Astrocyte (in vitro differentiated cells and primary cell): ENCODE data around the gene MEGF10. TPM values are rescaled to one million over a fixed set of nuclear protein-coding genes. Genes with fewer than 3 reads are reported as not detected.

Source experiments
- DNase-seq: peaks from one replicate; pipeline ENCODE4 v3.0.0-alpha.2; 2010; ENCODE audit warnings: low read depth
- FAIRE-seq: peaks from 2 replicates; lab custom pipeline; 2011; peaks lifted over from hg19 to GRCh38; lab: Jason Lieb, UNC
- H2AFZ ChIP-seq: 2 replicates; pipeline ENCODE4 v1.6.0; 2012; ENCODE audit warnings: low read depth, low read length, inconsistent platforms
- H3K27ac ChIP-seq: 2 replicates; pipeline ENCODE4 v1.5.1; 2011; ENCODE audit warnings: low read depth, low read length, inconsistent platforms
- H3K27me3 ChIP-seq: 2 replicates; pipeline ENCODE4 v1.6.0; 2011; ENCODE audit warnings: low read length, inconsistent platforms; ENCODE audit not compliant: insufficient read depth
- H3K36me3 ChIP-seq: 2 replicates; pipeline ENCODE4 v1.5.1; 2011; ENCODE audit warnings: low read length, inconsistent platforms; ENCODE audit not compliant: insufficient read depth
- H3K4me1 ChIP-seq: 2 replicates; pipeline ENCODE4 v1.5.1; 2011; ENCODE audit warnings: low read length, inconsistent platforms; ENCODE audit not compliant: insufficient read depth
- H3K4me2 ChIP-seq: 2 replicates; pipeline ENCODE4 v1.6.0; 2012; ENCODE audit warnings: low read length, inconsistent platforms
- H3K4me3 ChIP-seq: 2 replicates; pipeline ENCODE4 v1.5.1; 2011; ENCODE audit warnings: low read depth, mild to moderate bottlenecking, low read length, inconsistent platforms; ENCODE audit not compliant: insufficient read depth
- H3K79me2 ChIP-seq: 2 replicates; pipeline ENCODE4 v1.6.0; 2012; ENCODE audit warnings: mild to moderate bottlenecking, low read length, inconsistent platforms; ENCODE audit not compliant: insufficient read depth
- H3K9ac ChIP-seq: 2 replicates; pipeline ENCODE4 v1.6.0; 2012; ENCODE audit warnings: mild to moderate bottlenecking, low read length, inconsistent platforms
- H3K9me3 ChIP-seq: 2 replicates; pipeline ENCODE4 v1.5.1; 2012; ENCODE audit warnings: low read depth, mild to moderate bottlenecking, low read length, inconsistent platforms; ENCODE audit not compliant: insufficient read depth
- H4K20me1 ChIP-seq: 2 replicates; pipeline ENCODE4 v1.6.0; 2012; ENCODE audit warnings: low read length, inconsistent platforms; ENCODE audit not compliant: insufficient read depth
- H3K27ac Mint-ChIP-seq: one replicate; pipeline ENCODE4 v1.8.0; 2021; ENCODE audit warnings: mild to moderate bottlenecking, mixed read lengths; ENCODE audit not compliant: unreplicated experiment
- H3K27me3 Mint-ChIP-seq: one replicate; pipeline ENCODE4 v1.8.0; 2021; ENCODE audit warnings: low read depth, mixed read lengths; ENCODE audit not compliant: unreplicated experiment
- H3K36me3 Mint-ChIP-seq: one replicate; pipeline ENCODE4 v1.8.0; 2021; ENCODE audit warnings: low read depth, mixed read lengths; ENCODE audit not compliant: unreplicated experiment
- H3K4me1 Mint-ChIP-seq: one replicate; pipeline ENCODE4 v1.8.0; 2021; ENCODE audit warnings: low read depth, mixed read lengths; ENCODE audit not compliant: unreplicated experiment
- H3K4me3 Mint-ChIP-seq: one replicate; pipeline ENCODE4 v1.8.0; 2021; ENCODE audit warnings: mild to moderate bottlenecking, moderate library complexity, mixed read lengths; ENCODE audit not compliant: unreplicated experiment
- H3K9me3 Mint-ChIP-seq: one replicate; pipeline ENCODE4 v1.8.0; 2021; ENCODE audit warnings: mild to moderate bottlenecking, mixed read lengths; ENCODE audit not compliant: unreplicated experiment
- CTCF ChIP-seq: IDR thresholded peaks from 2 replicates; pipeline ENCODE4 v1.5.1; 2011; ENCODE audit warnings: low read depth, mild to moderate bottlenecking, inconsistent platforms, low read length, moderate library complexity; ENCODE audit not compliant: insufficient read depth
- EZH2 ChIP-seq: IDR thresholded peaks from 2 replicates; pipeline ENCODE4 v1.6.1; 2012; ENCODE audit warnings: mild to moderate bottlenecking, low read length, inconsistent platforms; ENCODE audit not compliant: insufficient read depth
- total RNA-seq: library from RNA; stranded (reverse); gene quantifications from 2 replicates; pipeline ENCODE4 v1.2.1, GENCODE V29; 2021

MEGF10 gene
- total RNA-seq, 1 donor from 2014 or later = 15.8 TPM

DNA sequence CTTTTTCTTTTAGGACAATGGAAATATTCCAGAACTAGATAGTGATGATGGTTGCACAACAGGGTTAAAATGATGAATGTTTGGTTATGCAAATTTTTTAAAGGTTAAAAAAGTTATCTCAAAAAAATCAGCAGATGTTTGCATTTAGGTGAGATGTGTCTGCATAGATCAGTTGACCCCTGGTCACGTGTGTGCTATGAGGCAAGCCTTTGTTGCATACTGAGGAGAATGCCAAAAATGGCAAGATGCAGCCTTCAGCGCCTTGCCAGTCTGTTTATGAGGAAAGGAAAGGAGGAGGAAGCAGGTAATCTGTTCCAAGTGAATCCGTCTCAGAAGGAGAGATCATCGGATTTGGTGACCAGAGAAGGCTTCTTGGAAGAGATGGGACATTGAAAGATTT lies 11.9 kb downstream of the MEGF10 start:
- Histone ChIP-seq H3K9ac (no peak overlapping the region), H2AFZ (no peak overlapping the region), H3K27me3 (no peaks in the 10 kb centered on the region), H3K4me1 (peaks cover 9% of the 10 kb centered on the region), H3K9me3 (no peaks in the 10 kb centered on the region), H3K4me2 (no peak overlapping the region), H3K79me2 (no peaks in the 10 kb centered on the region), H3K36me3 (no peaks in the 10 kb centered on the region), H3K4me3 (no peak overlapping the region), H3K27ac (no peak overlapping the region), H4K20me1 (no peaks in the 10 kb centered on the region)
- Mint-ChIP-seq H3K36me3 (no peaks in the 10 kb centered on the region), H3K27ac (no peak overlapping the region), H3K4me1 (peaks cover 29% of the 10 kb centered on the region), H3K9me3 (peaks cover 3% of the 10 kb centered on the region), H3K27me3 (no peaks in the 10 kb centered on the region), H3K4me3 (no peak overlapping the region)
- DNase-seq (no peak), FAIRE-seq (no peak)
- TF ChIP-seq CTCF = no peak

- peaks cover 9% of the 10 kb centered on the region for H3K4me1 ChIP-seq
- DNase-seq (no peak), FAIRE-seq (no peak)
- no peak overlapping the region for H3K4me3 ChIP-seq
- H3K79me2 ChIP-seq = no peaks in the 10 kb centered on the region
- H3K27me3 ChIP-seq = no peaks in the 10 kb centered on the region
- H3K36me3 Mint-ChIP-seq = no peaks in the 10 kb centered on the region
- H3K27me3 Mint-ChIP-seq = no peaks in the 10 kb centered on the region
- no peak overlapping the region for H3K27ac ChIP-seq
- no peak overlapping the region for H3K27ac Mint-ChIP-seq
- no peak overlapping the region for H2AFZ ChIP-seq
- no peak for TF ChIP-seq CTCF
- no peak for TF ChIP-seq EZH2
- H3K36me3 ChIP-seq = no peaks in the 10 kb centered on the region
- H3K9me3 Mint-ChIP-seq = peaks cover 6% of the 10 kb centered on the region
- no peak overlapping the region for H3K9ac ChIP-seq
- peaks cover 29% of the 10 kb centered on the region for H3K4me1 Mint-ChIP-seq
- no peaks in the 10 kb centered on the region for H3K9me3 ChIP-seq
- H3K4me2 ChIP-seq = no peak overlapping the region
- H3K4me3 Mint-ChIP-seq = no peak overlapping the region
- H4K20me1 ChIP-seq = no peaks in the 10 kb centered on the region
Observed at GRCh38 chr5:127303404-127303803, 12.8 kb downstream of the MEGF10 start.

- Histone ChIP-seq H3K36me3 (no peaks in the 10 kb centered on the region), H4K20me1 (no peaks in the 10 kb centered on the region), H3K4me1 (peaks cover 9% of the 10 kb centered on the region), H2AFZ (no peak overlapping the region), H3K79me2 (no peaks in the 10 kb centered on the region), H3K9me3 (peaks cover 2% of the 10 kb centered on the region), H3K9ac (no peak overlapping the region), H3K4me3 (no peak overlapping the region), H3K27me3 (no peaks in the 10 kb centered on the region), H3K4me2 (no peak overlapping the region), H3K27ac (no peak overlapping the region)
- Mint-ChIP-seq H3K36me3 (no peaks in the 10 kb centered on the region), H3K27me3 (no peaks in the 10 kb centered on the region), H3K4me1 (peaks cover 20% of the 10 kb centered on the region), H3K27ac (no peak overlapping the region), H3K4me3 (no peak overlapping the region), H3K9me3 (peaks cover 11% of the 10 kb centered on the region)
- TF ChIP-seq EZH2 = no peak
- TF ChIP-seq CTCF = no peak
- FAIRE-seq (no peak), DNase-seq (no peak)
Observed at GRCh38 chr5:127305493-127305892, 14.9 kb downstream of the MEGF10 start.
